Spleen (tissue), 11 donors: ENCODE measurements around the gene POMGNT2. TPM values are rescaled to one million over a fixed set of nuclear protein-coding genes. Genes with fewer than 3 reads are reported as not detected.

ENCODE experiments used
- DNase-seq: peaks from one replicate; pipeline ENCODE4 v3.0.0-alpha.2; 2020
- H3K27ac ChIP-seq, 8 donors: fragments of 200-600 bp; sonication (generic) in 7 of 8; 1 replicate in 4 of 8; 2 replicates in 4 of 8; pipeline versions ENCODE4 v1.5.0 to v1.8.0; 2016 to 2021; ENCODE audit warnings: inconsistent platforms in 4 of 8, mild to moderate bottlenecking in 4 of 8, moderate library complexity in 1 of 8
- H3K27me3 ChIP-seq, 7 donors: fragments of 200-600 bp; sonication (generic) in 6 of 7; replicated peaks in 1 of 7; 1 replicate in 4 of 7; 2 replicates in 3 of 7; pipeline versions ENCODE4 v1.5.0 to v1.8.0; 2016 to 2021; ENCODE audit warnings: inconsistent platforms in 3 of 7, mild to moderate bottlenecking in 1 of 7
- H3K36me3 ChIP-seq, 6 donors: fragments of 200-600 bp; sonication (generic) in 5 of 6; 1 replicate in 4 of 6; 2 replicates in 2 of 6; pipeline versions ENCODE4 v1.5.0 to v1.8.0; 2016 to 2021; ENCODE audit warnings: inconsistent platforms in 2 of 6
- H3K4me1 ChIP-seq, 6 donors: fragments of 200-600 bp; sonication (generic) in 5 of 6; 1 replicate in 3 of 6; 2 replicates in 3 of 6; pipeline versions ENCODE4 v1.5.0 to v1.8.0; 2016 to 2021; ENCODE audit warnings: inconsistent platforms in 3 of 6
- H3K4me3 ChIP-seq, 8 donors: fragments of 200-600 bp; sonication (generic) in 7 of 8; 1 replicate in 4 of 8; 2 replicates in 4 of 8; pipeline versions ENCODE4 v1.5.0 to v1.8.0; 2016 to 2021; ENCODE audit warnings: inconsistent platforms in 4 of 8, mild to moderate bottlenecking in 4 of 8, moderate library complexity in 2 of 8
- H3K9me3 ChIP-seq, 8 donors: fragments of 200-600 bp; sonication (generic) in 7 of 8; 1 replicate in 4 of 8; 2 replicates in 4 of 8; pipeline versions ENCODE4 v1.5.0 to v1.8.0; 2016 to 2021; ENCODE audit warnings: inconsistent platforms in 4 of 8
- CTCF ChIP-seq, 11 experiments: fragments of 200-600 bp in 7 of 11; fragments of 450-650 bp in 4 of 11; sonication (generic) in 4 of 11; IDR thresholded peaks in 8 of 11; conservative IDR thresholded peaks in 3 of 11; 1 replicate in 7 of 11; 2 replicates in 4 of 11; pipeline versions ENCODE4 v1.4.0 to v1.8.0; 2016 to 2021; ENCODE audit warnings: antibody characterized with exemption in 11 of 11, inconsistent platforms in 4 of 11, mild to moderate bottlenecking in 1 of 11
- POLR2A ChIP-seq, 3 donors: fragments of 450-650 bp; IDR thresholded peaks; one replicate each; pipeline ENCODE4 v1.5.1; 2017; ENCODE audit warnings: antibody characterized with exemption in 3 of 3, mild to moderate bottlenecking in 1 of 3
- POLR2AphosphoS5 ChIP-seq, 3 donors: sonication (generic); formaldehyde crosslinking; IDR thresholded peaks; one replicate each; pipeline ENCODE4 v1.5.1; 2017; ENCODE audit warnings: antibody characterized with exemption in 3 of 3
- WGBS, 5 donors: extraction: QIAGEN DNeasy Blood & Tissue Kit in 3 of 5; methylation state at CpG; one replicate each; pipeline versions ENCODE4 v1.1.5 to v1.1.7; 2013 to 2018; 5-methylcytosine and 5-hydroxymethylcytosine counted together
- intact Hi-C: fragments of 100-400 bp; cut with DNase I; formaldehyde crosslinking; loops from one replicate; pipeline ENCODE4 v1.15.0; 2023; ENCODE audit warnings: low total_unique reads
- polyA plus RNA-seq, 3 donors: library from polyadenylated mRNA; stranded (reverse); fragments of 200-250 nt; gene quantifications; one replicate each; pipeline ENCODE4 v1.2.1, GENCODE V29; 2013
- total RNA-seq, 7 donors: library from RNA; depleted of rRNA in 3 of 7; stranded (reverse); fragments of >200 nt in 3 of 7; fragmentation: NEBNext Ultra II Directional in 4 of 7; extraction: Animal tissue kit (Norgen Biotek cat#: 25700) in 4 of 7; gene quantifications; one replicate each; pipeline versions ENCODE4 v1.1.0 to v1.2.1, GENCODE V29; 2016 to 2021
- donor health status: healthy with polysubstance abuse.
- donor health status: DM: no; HTN: no; CAD: no; lungs with moderate emphysema.
- donor health status: DM: no; HTN: no; CAD: no.
- donor health status: Bipolar disorder and iron deficiency.
- donor health status: healthy.
- donor health status: DM: no; HTN: no; CAD: no.
- donor health status: DM: yes; HTN: yes; CAD: no.

Gene POMGNT2
- total and polyA plus RNA-seq, 10 donors = 2.3 to 13.6 (median 6.4) TPM

DNA sequence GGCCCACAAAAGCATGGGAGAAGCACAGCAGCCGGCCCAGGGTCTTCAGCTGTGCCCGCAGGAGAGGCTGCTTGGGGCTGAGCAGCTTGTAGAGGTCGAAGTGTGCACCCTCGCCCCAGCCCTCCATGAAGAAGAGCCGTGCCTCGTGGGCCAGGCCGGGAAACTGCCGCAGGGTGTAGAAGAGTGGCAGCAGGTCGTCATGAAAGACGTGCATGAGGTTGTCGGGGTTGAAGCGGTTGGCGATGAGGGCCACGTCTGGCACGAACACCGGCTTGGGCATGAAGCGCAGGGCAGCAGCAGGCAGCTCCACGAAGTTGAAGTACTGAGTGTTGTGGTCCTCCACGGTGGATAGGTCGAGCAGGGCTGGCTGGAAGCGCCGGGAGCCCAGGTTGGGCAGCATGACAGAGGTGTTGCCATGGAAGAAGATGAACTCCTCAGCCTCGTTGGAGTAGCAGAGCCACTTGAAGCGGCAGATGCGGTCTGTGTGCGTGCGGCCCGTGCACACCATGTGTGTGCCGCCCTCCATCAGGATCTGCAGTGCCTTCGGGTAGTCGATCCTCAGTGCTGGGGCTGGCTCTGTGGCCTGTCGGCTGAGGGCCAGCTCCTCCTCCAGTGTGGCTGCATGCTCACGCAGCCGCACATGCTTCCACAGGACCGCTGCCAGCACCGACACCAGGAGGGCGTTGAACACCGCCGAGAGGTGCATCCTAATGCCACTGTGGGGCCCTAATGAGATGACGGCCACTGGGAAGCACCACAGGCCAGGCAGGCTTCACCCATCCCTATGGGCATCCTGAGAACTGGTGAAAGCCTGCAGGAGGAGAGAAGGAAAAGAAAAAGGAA lies 24.9 kb downstream of the POMGNT2 start:
- H3K36me3 ChIP-seq = peaks cover 0 to 52% (median 23%) of the 10 kb centered on the region in 6 donors
- TF ChIP-seq CTCF (IDR thresholded peaks at IDR 0.05 in 8 of 11, conservative IDR thresholded peaks at IDR 0.05 in 3 of 11) = no peak
- TF ChIP-seq POLR2A (IDR thresholded peaks at IDR 0.05) = no peak
- TF ChIP-seq POLR2AphosphoS5 (IDR thresholded peaks at IDR 0.05) = no peak
- H3K9me3 ChIP-seq = no peaks in the 10 kb centered on the region
- H3K27ac ChIP-seq = no peak overlapping the region
- no peak for DNase-seq
- intact Hi-C loops = no loop called here
- H3K27me3 ChIP-seq = no peaks in the 10 kb centered on the region
- 95 to 97% (median 97%) methylated on average over 36 to 40 of the region's 40 CpGs for WGBS, 5 donors
- H3K4me3 ChIP-seq = no peak overlapping the region
- no peaks in the 10 kb centered on the region for H3K4me1 ChIP-seq

DNA sequence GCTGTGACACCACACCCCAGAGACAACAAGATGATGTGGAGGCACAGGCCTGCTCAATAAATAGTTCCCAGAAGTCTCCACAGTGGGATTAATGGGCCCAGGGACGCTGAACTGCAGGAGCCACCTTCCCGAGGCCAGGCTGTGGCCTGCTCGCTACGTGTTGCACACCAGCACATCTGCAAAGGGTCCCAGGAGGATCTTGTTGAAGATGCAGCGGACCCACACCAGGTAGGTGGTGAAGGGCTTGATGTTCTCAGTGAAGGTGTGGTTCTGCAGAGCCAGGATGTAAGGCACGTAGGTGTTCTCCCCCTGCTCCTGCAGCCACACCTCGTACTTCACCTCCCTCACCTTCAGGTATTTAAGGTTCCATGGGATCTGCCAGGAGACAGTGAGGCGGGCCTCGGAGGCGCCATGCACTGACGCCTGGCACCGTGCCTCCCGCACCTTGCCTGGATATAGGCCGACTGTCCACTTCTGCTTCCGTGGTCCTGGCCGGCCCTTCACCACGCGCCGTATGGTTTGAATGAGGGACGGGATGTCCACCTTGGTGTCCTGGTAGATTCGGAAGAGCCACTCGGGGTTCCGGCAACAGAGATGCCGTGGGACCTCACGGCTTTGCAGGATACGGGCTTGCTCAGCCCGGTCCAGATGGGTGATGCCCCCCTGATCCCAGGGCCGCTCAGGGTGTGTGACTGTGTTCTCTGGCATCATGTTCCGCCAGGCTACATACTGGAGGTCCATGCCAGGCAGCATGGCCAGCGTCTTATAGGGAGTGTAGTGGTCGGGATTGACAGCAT lies 26.1 kb downstream of the POMGNT2 start:
- DNase-seq = peak; percentile 56
- Histone ChIP-seq H3K36me3 (peaks cover 0 to 52% (median 23%) of the 10 kb centered on the region in 6 donors), H3K27me3 (no peaks in the 10 kb centered on the region), H3K9me3 (no peaks in the 10 kb centered on the region), H3K4me1 (no peaks in the 10 kb centered on the region), H3K4me3 (no peak overlapping the region), H3K27ac (no peak overlapping the region)
- TF ChIP-seq POLR2AphosphoS5 (IDR thresholded peaks at IDR 0.05) = no peak
- no peak for TF ChIP-seq CTCF (IDR thresholded peaks at IDR 0.05 in 8 of 11, conservative IDR thresholded peaks at IDR 0.05 in 3 of 11)
- no peak for TF ChIP-seq POLR2A (IDR thresholded peaks at IDR 0.05)
- intact Hi-C loops = no loop called here
- 92 to 96% (median 94%) methylated on average over 25 to 31 of the region's 31 CpGs for WGBS, 5 donors

GRCh38 chr3:43077707-43078106 lies 28.2 kb downstream of the POMGNT2 start:
- DNase-seq = no peak
- Histone ChIP-seq H3K27me3 (no peaks in the 10 kb centered on the region), H3K4me1 (no peaks in the 10 kb centered on the region), H3K9me3 (no peaks in the 10 kb centered on the region), H3K36me3 (peaks cover 0 to 52% (median 23%) of the 10 kb centered on the region in 6 donors), H3K4me3 (no peak overlapping the region), H3K27ac (no peak overlapping the region)
- intact Hi-C loops = no loop called here
- TF ChIP-seq POLR2AphosphoS5 (IDR thresholded peaks at IDR 0.05) (no peak), POLR2A (IDR thresholded peaks at IDR 0.05) (no peak), CTCF (IDR thresholded peaks at IDR 0.05 in 8 of 11, conservative IDR thresholded peaks at IDR 0.05 in 3 of 11) (no peak)

- no peak overlapping the region for H3K4me3 ChIP-seq
- no peaks in the 10 kb centered on the region for H3K4me1 ChIP-seq
- DNase-seq = peak; percentile 40
- peaks cover 0 to 49% (median 23%) of the 10 kb centered on the region in 6 donors for H3K36me3 ChIP-seq
- TF ChIP-seq CTCF (IDR thresholded peaks at IDR 0.05 in 8 of 11, conservative IDR thresholded peaks at IDR 0.05 in 3 of 11) = no peak
- no peak for TF ChIP-seq POLR2AphosphoS5 (IDR thresholded peaks at IDR 0.05)
- no peak for TF ChIP-seq POLR2A (IDR thresholded peaks at IDR 0.05)
- H3K9me3 ChIP-seq = no peaks in the 10 kb centered on the region
- WGBS, 5 donors = 90 to 98% (median 95%) methylated on average over 6 of the region's 6 CpGs
- no peaks in the 10 kb centered on the region for H3K27me3 ChIP-seq
- H3K27ac ChIP-seq = no peak overlapping the region
- intact Hi-C loops = no loop called here
These were observed 28.6 kb downstream of the POMGNT2 start for GRCh38 chr3:43077261-43077660.
